ENCODE results near the gene WFIKKN1. TPM values are rescaled to one million over a fixed set of nuclear protein-coding genes. Genes with fewer than 3 reads are reported as not detected.
A peak's percentile ranks its signal among the peaks of the same experiment; 100 is the strongest.

Gene WFIKKN1
- total RNA-seq, 1 donor = 0.27 TPM

- no peak for DNase-seq (ENCODE audit: low read depth in 2 of 3, low spot score in 2 of 3)
Observed at GRCh38 chr16:635573-636205, 4.9 kb downstream of the WFIKKN1 start.

DNA sequence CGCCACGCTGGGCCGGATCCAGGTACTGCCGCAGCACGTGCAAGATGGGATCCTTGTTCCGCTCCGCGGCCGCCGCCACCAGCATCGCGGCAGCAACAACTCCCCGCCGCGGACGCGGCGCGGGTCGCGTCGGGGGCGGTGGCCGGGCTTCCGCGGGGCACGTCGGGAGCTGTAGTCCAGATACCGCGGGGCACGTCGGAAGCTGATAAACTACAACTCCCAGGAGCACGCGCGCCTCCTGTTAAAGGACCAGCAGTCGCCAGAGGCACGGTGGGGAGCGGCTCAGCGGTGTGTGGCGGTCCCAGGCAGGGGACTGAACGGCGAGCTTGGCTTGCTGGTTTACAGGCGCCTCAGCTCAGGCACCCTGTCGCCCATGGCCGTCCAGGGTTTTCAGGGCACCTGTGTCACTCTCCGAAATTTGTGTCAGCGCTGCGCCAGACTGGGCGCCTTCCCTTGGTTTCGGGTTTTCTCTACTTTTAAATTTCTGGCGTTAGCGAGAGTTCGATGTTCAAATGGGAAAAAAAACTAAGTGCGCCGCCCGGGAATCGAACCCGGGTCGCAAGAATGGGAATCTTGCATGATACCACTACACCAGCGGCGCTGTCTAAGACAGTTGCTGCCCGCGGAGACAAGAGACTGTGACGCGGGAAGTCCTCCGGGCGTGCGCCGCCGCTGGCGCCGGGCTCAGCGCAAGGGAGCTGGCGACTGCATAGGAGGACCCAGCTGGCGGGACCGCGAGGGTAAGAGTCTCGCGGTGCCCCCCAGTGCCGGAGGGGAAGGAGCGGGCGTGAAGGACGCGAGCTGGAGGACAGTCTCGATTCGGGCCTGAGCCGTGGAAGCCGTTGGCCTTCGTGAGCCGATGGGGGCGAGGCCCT lies 5.7 kb downstream of the WFIKKN1 start, which contains the start of gene METTL26:
METTL26 (minus strand) TSS at position 100 of the 875 bp plus-strand sequence; CDS start at position 85, 15 bp downstream.
- peak; percentile 93 to 96 (median 94) for DNase-seq (ENCODE audit: low read depth in 2 of 3, low spot score in 2 of 3)

GRCh38 chr16:637081-638018 lies 6.6 kb downstream of the WFIKKN1 start:
- DNase-seq (ENCODE audit: low read depth in 2 of 3, low spot score in 2 of 3) = peak in 2 of 3 donors; percentile 33 to 93

DNA sequence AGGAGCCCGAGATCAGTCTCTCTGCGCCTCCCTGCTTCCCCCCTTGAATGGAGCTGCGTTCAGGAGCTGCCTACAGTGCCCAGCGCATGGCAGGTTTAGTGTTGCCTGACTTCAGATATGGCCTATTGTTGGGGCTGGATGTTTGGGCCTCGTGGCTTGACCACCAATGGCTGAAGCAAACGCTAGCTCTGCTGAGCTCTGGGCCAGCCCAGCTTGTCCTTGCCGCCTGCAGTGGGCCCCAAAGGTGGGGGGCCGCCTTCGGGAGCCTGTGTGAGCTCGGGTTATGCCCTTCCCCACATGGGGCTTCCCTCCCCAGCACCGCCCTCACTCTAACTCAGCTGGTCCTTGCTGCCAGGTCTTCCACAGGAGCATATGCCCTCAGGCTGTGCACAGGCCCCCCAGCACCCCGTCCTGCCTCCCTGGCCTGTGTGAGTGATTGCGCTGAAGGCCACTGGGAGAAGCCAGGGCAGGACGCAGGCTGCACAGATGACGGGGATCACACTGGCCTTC lies 7.3 kb downstream of the WFIKKN1 start:
- DNase-seq (ENCODE audit: low read depth in 2 of 3, low spot score in 2 of 3) = no peak

DNA sequence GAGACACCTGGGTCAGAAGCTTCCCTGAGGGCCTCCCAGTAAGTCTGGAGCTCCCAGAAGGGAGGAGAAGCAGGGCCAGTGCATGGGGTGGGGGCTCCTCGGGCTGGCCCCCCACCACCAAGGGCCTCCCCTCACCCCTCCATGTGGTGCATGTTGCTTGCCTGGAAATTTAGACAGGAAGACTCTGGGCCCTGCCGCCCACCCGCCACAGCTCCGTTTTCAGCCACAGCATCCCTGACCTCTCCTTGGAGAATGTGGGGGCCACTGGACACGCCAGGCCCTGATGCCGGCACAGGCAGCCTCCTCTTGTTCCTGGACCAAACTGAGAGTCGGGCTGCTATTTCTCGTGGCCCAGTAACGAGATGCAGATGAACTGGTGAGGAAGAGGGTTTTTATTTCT lies 8.1 kb downstream of the WFIKKN1 start:
- no peak for DNase-seq (ENCODE audit: low read depth in 2 of 3, low spot score in 2 of 3)

GRCh38 chr16:640614-641013 lies 9.8 kb downstream of the WFIKKN1 start:
- no peak for DNase-seq (ENCODE audit: low read depth in 2 of 3, low spot score in 2 of 3)

DNA sequence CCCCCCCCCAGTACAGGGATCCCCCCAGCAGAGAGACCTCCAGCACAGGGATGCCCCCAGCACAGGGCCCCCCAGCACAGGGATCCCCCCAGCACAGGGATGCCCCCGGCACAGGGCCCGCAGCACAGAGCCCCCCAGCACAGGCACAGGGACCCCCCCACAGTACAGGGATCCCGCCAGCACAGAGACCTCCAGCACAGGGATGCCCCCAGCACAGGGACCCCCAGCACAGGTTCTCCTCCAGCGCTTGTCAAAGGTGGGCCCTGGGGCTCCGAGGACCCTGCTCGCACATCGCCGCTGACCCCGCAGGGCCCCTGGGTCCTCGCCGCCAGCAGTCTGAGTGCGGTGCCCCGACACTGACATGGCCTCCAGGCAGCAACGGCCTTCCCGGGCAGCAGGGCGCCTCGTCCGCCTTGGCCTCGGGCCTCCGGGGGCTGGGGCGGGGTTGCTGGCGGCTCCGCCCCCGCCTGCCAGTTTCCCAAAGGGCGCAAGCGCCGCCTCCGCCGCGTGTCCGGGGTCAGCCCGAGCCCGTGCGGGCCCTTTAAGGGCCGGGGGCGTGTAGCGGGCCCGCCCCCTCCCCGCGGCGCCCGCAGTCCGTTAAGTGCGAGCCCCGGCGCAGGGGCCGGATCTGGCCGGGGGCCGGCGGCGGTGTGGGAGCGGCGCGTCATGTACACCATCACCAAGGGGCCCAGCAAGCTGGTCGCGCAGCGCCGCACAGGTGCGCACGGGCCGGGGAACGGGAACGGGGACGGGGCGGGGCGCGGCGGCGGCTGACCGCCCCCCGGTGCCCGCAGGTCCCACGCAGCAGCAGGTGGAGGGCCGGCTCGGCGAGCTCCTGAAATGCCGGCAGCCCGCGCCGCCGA lies 10.8 kb downstream of the WFIKKN1 start, which contains the start of gene MCRIP2:
MCRIP2 (plus strand) TSS at position 503 of the 863 bp plus-strand sequence; CDS start at position 667, 164 bp downstream.
- peak in 2 of 3 donors; percentile 53 to 57 for DNase-seq (ENCODE audit: low read depth in 2 of 3, low spot score in 2 of 3)

- DNase-seq (ENCODE audit: low read depth in 2 of 3, low spot score in 2 of 3) = peak in 1 of 3 donors; percentile 13
Observed at GRCh38 chr16:642189-643049, 11.6 kb downstream of the WFIKKN1 start.

DNA sequence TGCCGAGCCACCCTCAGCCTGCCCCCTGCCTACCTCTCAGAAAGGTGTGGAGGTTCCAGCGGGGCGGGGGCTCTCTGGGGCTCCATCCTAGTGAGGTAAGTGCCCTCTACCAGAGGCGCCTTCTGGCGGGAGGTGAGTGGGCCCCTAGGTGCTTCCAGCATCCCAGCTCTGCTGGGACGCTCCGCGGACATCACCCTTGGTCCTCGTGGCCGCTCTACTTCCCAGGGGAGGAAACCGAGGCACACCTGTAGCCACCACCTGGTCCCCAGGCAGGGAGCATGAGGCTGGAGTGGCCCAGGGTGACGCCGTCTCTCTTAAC lies 12.2 kb downstream of the WFIKKN1 start:
- DNase-seq (ENCODE audit: low read depth in 2 of 3, low spot score in 2 of 3) = no peak

- no peak for DNase-seq (ENCODE audit: low read depth in 2 of 3, low spot score in 2 of 3)
Observed at GRCh38 chr16:644556-644955, 13.8 kb downstream of the WFIKKN1 start.

DNA sequence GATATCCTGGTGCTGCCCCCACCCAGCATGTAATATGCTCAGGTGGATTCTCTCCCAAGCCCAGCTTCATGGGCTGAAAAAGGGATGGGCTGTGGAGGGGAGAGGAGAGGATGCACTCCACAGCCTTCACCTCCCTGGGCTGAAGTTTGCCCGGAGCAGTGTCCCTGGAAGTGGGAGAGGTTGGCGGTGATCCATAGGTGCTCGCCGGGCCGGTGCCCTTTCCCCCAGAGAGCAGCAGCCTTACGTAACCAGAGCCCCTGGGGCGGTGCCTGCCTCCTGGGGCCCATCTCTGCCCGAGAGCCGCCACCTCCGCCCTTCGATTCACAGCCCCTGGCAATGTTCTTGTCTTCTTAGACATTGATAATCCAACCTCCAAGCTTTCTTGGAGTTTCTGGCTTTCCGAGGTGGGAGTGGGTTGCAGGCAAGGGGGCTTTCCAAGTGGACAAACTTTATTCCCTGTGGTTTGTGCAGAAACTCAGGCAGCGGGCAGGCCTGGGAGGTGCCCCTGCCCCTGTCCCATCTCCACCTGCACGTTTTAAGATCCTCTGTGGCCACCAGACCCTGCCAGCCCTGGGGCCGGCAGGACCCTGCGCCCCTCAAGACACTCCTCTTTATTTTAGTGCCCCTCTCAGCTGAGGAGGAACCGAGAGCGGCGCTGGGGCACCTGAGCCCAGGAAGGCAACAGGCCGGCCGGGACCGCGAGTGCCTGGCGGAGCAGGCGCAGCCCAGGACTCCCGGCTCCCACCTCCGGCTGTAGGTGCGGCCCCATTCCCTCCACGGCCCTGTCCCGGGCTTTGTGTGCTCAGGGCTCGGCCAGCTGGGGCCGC lies 15.3 kb downstream of the WFIKKN1 start:
- DNase-seq (ENCODE audit: low read depth in 2 of 3, low spot score in 2 of 3) = no peak

DNA sequence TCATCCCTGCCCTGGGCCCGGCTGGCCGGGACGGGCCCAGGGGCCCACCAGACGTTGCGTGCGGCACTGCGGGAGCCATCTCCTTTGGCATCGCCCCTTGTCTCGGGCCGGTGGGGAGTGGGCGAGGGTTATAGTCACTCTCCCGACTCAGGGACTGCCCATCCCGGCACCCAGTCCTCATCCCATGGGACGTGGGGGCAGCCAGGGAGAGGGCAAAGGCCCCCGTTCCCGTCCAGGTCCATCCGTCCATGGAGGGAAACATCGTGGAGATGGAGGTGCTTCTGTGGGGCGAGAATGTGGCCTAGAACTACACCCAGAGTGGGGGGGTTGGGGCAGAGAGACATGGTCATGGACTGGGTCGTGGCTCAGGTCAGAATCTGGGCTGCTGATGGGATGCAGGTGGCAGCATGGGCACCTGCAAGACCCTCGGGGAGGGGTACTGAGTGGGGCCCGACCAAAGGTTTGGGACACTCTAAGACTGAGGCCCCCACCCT lies 15.9 kb downstream of the WFIKKN1 start:
- DNase-seq (ENCODE audit: low read depth in 2 of 3, low spot score in 2 of 3) = no peak

- DNase-seq (ENCODE audit: low read depth in 2 of 3, low spot score in 2 of 3) = no peak
Observed at GRCh38 chr16:647173-647902, 16.6 kb downstream of the WFIKKN1 start.

DNA sequence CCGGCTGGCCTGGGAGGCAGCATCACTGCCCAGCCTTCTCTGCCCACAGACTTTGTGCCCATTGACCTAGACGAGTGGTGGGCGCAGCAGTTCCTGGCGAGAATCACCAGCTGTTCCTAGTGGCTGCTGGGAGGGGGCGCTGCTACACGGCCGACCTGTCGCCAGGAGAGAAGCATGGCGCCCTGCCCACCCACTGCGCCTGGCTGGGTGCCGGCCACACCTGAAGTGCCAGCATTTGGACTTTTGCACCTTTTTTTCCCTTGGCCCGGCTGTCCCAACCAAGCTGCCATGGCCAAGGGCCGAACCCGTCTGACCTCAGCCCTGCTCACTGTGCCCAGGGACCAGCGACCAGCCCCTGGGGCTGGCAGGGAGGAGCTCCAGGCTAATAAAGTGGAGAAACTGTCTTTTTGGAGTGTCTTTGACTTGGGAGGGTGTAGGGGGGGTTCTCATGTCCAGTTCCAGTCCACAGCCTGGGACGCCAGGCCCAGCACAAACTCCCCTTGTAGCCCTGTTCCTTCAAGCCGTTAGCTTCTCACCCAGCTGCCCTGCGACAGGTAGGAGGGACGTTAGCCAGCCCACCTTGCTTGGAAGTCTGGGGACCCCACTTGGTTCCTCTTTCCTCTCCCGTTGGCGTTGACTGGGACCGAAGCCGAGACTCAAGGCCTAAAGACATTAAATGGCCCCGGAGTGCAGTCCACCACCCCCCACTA lies 17.4 kb downstream of the WFIKKN1 start:
- DNase-seq (ENCODE audit: low read depth in 2 of 3, low spot score in 2 of 3) = peak in 1 of 3 donors; percentile 52

- peak; percentile 80 to 93 (median 89) for DNase-seq (ENCODE audit: low read depth in 2 of 3, low spot score in 2 of 3)
Observed at GRCh38 chr16:648781-649589, 18.2 kb downstream of the WFIKKN1 start, which contains the start of gene WDR90. TSS of gene WDR90 (plus strand) at chr16:649365. CDS start at chr16:649417, 52 bp downstream.

All from hematopoietic multipotent progenitor cell (in vitro differentiated cells).